HG03175 (cell line): ENCODE measurements around the gene CYP2C9.
"Not testable (repeated sequence)": the region's sequence is repeated elsewhere in the genome, so short reads cannot be mapped to it uniquely, and the experiment has no call there.

Experiments
- ATAC-seq: cut with Tn5 transposase; IDR thresholded peaks from one replicate; pipeline ENCODE4 v1.9.1; 2021; ENCODE audit warnings: mild to moderate bottlenecking, moderate library complexity; ENCODE audit not compliant: unreplicated experiment

CYP2C9 gene

GRCh38 chr10:94938383-94938782 is at the start of gene CYP2C9:
TSS of gene CYP2C9 (plus strand) at chr10:94938658. CDS start at chr10:94938683, 25 bp downstream.
- ATAC-seq, result no peak

- no peak for ATAC-seq
These were observed 49.3 kb upstream of the CYP2C9 start for GRCh38 chr10:94889123-94889522.

GRCh38 chr10:94890264-94891022 is 48.0 kb upstream of the CYP2C9 start:
- ATAC-seq, result no peak

- not testable (repeated sequence) for ATAC-seq
These were observed 40.0 kb upstream of the CYP2C9 start for GRCh38 chr10:94898414-94898813.

GRCh38 chr10:94902080-94902479 is 36.4 kb upstream of the CYP2C9 start:
- ATAC-seq, result no peak

- ATAC-seq, result peak; percentile 52
These were observed 35.9 kb upstream of the CYP2C9 start for GRCh38 chr10:94902570-94902969.

- not testable (repeated sequence) for ATAC-seq
These were observed 33.8 kb upstream of the CYP2C9 start for GRCh38 chr10:94904506-94905148.

GRCh38 chr10:94916423-94916822 is 22.0 kb upstream of the CYP2C9 start:
- ATAC-seq, result no peak

- ATAC-seq, result no peak
These were observed 1.7 kb upstream of the CYP2C9 start for GRCh38 chr10:94936721-94937120.

- ATAC-seq, result not testable (repeated sequence)
These were observed 5.1 kb downstream of the CYP2C9 start for GRCh38 chr10:94943432-94944103.

GRCh38 chr10:94946181-94946580 is 7.7 kb downstream of the CYP2C9 start:
- ATAC-seq, result not testable (repeated sequence)

- ATAC-seq, result peak; percentile 78
These were observed 25.4 kb downstream of the CYP2C9 start for GRCh38 chr10:94963901-94964300.

GRCh38 chr10:94983555-94983954 is 45.1 kb downstream of the CYP2C9 start:
- no peak for ATAC-seq

- ATAC-seq, result no peak
These were observed 50.7 kb downstream of the CYP2C9 start for GRCh38 chr10:94989192-94989591.

- ATAC-seq, result no peak
These were observed 52.9 kb downstream of the CYP2C9 start for GRCh38 chr10:94991243-94991888.

GRCh38 chr10:94992811-94993210 is 54.4 kb downstream of the CYP2C9 start:
- no peak for ATAC-seq

GRCh38 chr10:94997741-94998174 is 59.3 kb downstream of the CYP2C9 start:
- ATAC-seq, result no peak

GRCh38 chr10:95026461-95026860 is 88.0 kb downstream of the CYP2C9 start:
- ATAC-seq, result no peak

GRCh38 chr10:95031656-95032055 is 93.2 kb downstream of the CYP2C9 start:
- ATAC-seq, result no peak

GRCh38 chr10:95034401-95034800 is 95.9 kb downstream of the CYP2C9 start:
- ATAC-seq, result no peak
